ENCODE results near the gene MESP1.

GRCh38 chr15:89792106-89792805 is 41.2 kb upstream of the MESP1 start:
- TF ChIP-seq EP300 (IDR thresholded peaks at IDR 0.05; ENCODE audit: borderline replicate concordance in 1 of 2, low read depth in 2 of 2, low read length in 2 of 2) (no peak), CTCF (IDR thresholded peaks at IDR 0.05; ENCODE audit: control extremely low read depth in 1 of 3, insufficient read depth in 1 of 3, low read depth in 1 of 3, low read length in 3 of 3) (no peak), HDAC2 (IDR thresholded peaks at IDR 0.05; ENCODE audit: borderline replicate concordance in 1 of 2, low read depth in 2 of 2, low read length in 2 of 2) (no peak), POLR2A (IDR thresholded peaks at IDR 0.05; ENCODE audit: control extremely low read depth in 1 of 2, low read depth in 2 of 2, low read length in 2 of 2) (no peak), POLR2AphosphoS5 (IDR thresholded peaks at IDR 0.05; ENCODE audit: low read depth, low read length) (no peak), EZH2 (IDR thresholded peaks at IDR 0.05; ENCODE audit: low read depth, low read length, severe bottlenecking) (no peak), TEAD4 (IDR thresholded peaks at IDR 0.05; ENCODE audit: low read depth, low read length) (no peak), MAFK (IDR thresholded peaks at IDR 0.05; ENCODE audit: low read depth, low read length) (no peak), JUND (IDR thresholded peaks at IDR 0.05; ENCODE audit: low read length) (no peak), GABPA (IDR thresholded peaks at IDR 0.05; ENCODE audit: borderline replicate concordance, insufficient read depth, low read length) (no peak), CHD1 (IDR thresholded peaks at IDR 0.05; ENCODE audit: low read depth, low read length) (no peak), HDAC6 (IDR thresholded peaks at IDR 0.05; ENCODE audit: low read depth, low read length) (no peak)
